IMR-90 (cell line): ENCODE results near the gene PLCB2. TPM values are rescaled to one million over a fixed set of nuclear protein-coding genes. Genes with fewer than 3 reads are reported as not detected.
A peak's percentile ranks its signal among the peaks of the same experiment; 100 is the strongest.

Experiments
- ATAC-seq: fragments of 200-7000 bp; cut with Tn5 transposase; 2 replicates; pipeline ENCODE4 v1.9.1; 2020; ENCODE audit warnings: low read depth, mild to moderate bottlenecking, moderate library complexity
- BruUV-seq: library from RNA; stranded (reverse); fragments of 400-500 nt; replicated peaks from 2 replicates; lab custom pipeline; 2021; lab: Mats Ljungman, UMichigan
- CTCF ChIA-PET: fragments of 300-600 bp; formaldehyde crosslinking; extraction: SDS; loops from one replicate; lab custom pipeline; 2021; ENCODE audit warnings: antibody characterized with exemption; lab: Yijun Ruan, JAX
- POLR2A ChIA-PET: fragments of 300-600 bp; sonication (Branson Sonifier 250); formaldehyde crosslinking; loops from one replicate; lab custom pipeline; 2022; ENCODE audit warnings: antibody characterized with exemption; ENCODE audit not compliant: unreplicated experiment; lab: Charles Lee
- DNase-seq: peaks from one replicate; pipeline ENCODE4 v3.0.0; 2013
- H2AFZ ChIP-seq: replicated peaks from 2 replicates; pipeline ENCODE3; 2013; ENCODE audit warnings: low read length, mild to moderate bottlenecking; ENCODE audit not compliant: poor library complexity
- H2AK5ac ChIP-seq: 2 replicates; pipeline ENCODE4 v1.6.1; 2013; ENCODE audit warnings: low read depth, low read length, inconsistent platforms
- H2AK9ac ChIP-seq: replicated peaks from 2 replicates; pipeline ENCODE3; 2013; ENCODE audit warnings: mild to moderate bottlenecking, low read depth, low read length, moderate library complexity; ENCODE audit not compliant: poor library complexity
- H2BK120ac ChIP-seq: 2 replicates; pipeline ENCODE4 v1.6.1; 2013; ENCODE audit warnings: low read depth, low read length, inconsistent platforms
- H2BK15ac ChIP-seq: 3 replicates; pipeline ENCODE4 v1.6.1; 2013; ENCODE audit warnings: low read depth, low read length, inconsistent platforms
- H2BK20ac ChIP-seq: 2 replicates; pipeline ENCODE4 v1.6.1; 2013; ENCODE audit warnings: low read depth, mild to moderate bottlenecking, inconsistent platforms, low read length, moderate library complexity
- H2BK5ac ChIP-seq: 2 replicates; pipeline ENCODE4 v1.6.1; 2013; ENCODE audit warnings: mild to moderate bottlenecking, low read depth, low read length, inconsistent platforms; ENCODE audit not compliant: poor library complexity, severe bottlenecking
- H3K14ac ChIP-seq: replicated peaks from 2 replicates; pipeline ENCODE4 v1.6.1; 2013; ENCODE audit warnings: low read depth, low read length, inconsistent platforms
- H3K18ac ChIP-seq: 2 replicates; pipeline ENCODE4 v1.6.1; 2013; ENCODE audit warnings: low read depth, low read length, control low read depth
- H3K23ac ChIP-seq: 2 replicates; pipeline ENCODE4 v1.6.1; 2013; ENCODE audit warnings: low read depth, low read length, inconsistent platforms
- H3K27ac ChIP-seq: 2 replicates; pipeline ENCODE4 v1.5.1; 2013; ENCODE audit warnings: mild to moderate bottlenecking, control low read depth, low read length; ENCODE audit not compliant: insufficient read depth
- H3K27me3 ChIP-seq: 2 replicates; pipeline ENCODE4 v1.6.1; 2013; ENCODE audit warnings: low read length; ENCODE audit not compliant: control insufficient read depth, insufficient read depth
- H3K36me3 ChIP-seq: 2 replicates; pipeline ENCODE4 v1.6.1; 2013; ENCODE audit warnings: low read length, mixed read lengths; ENCODE audit not compliant: control insufficient read depth, insufficient read depth
- H3K4ac ChIP-seq: 2 replicates; pipeline ENCODE4 v1.6.1; 2013; ENCODE audit warnings: low read depth, low read length, inconsistent platforms
- H3K4me1 ChIP-seq: 2 replicates; pipeline ENCODE4 v1.6.1; 2013; ENCODE audit warnings: low read length, mixed read lengths; ENCODE audit not compliant: control insufficient read depth, insufficient read depth
- H3K4me2 ChIP-seq: 2 replicates; pipeline ENCODE4 v1.6.1; 2013; ENCODE audit warnings: low read depth, mild to moderate bottlenecking, control low read depth, low read length, moderate library complexity
- H3K4me3 ChIP-seq: 2 replicates; pipeline ENCODE4 v1.5.1; 2013; ENCODE audit warnings: low read depth, mild to moderate bottlenecking, control low read depth, low read length, moderate library complexity; ENCODE audit not compliant: insufficient read depth
- H3K56ac ChIP-seq: 2 replicates; pipeline ENCODE4 v1.6.1; 2013; ENCODE audit warnings: low read length, inconsistent platforms; ENCODE audit not compliant: insufficient read depth; ENCODE audit errors: extremely low read depth
- H3K79me1 ChIP-seq, 2 experiments: 2 replicates each; pipeline ENCODE4 v1.6.1; 2013; ENCODE audit warnings: low read length in 2 of 2, inconsistent platforms in 1 of 2, low read depth in 1 of 2
- H3K9ac ChIP-seq: 2 replicates; pipeline ENCODE4 v1.6.1; 2013; ENCODE audit warnings: low read depth, low read length, control low read depth
- H3K9me1 ChIP-seq: 2 replicates; pipeline ENCODE4 v1.6.1; 2013; ENCODE audit warnings: low read length, inconsistent platforms; ENCODE audit not compliant: insufficient read depth
- H3K9me3 ChIP-seq: 2 replicates; pipeline ENCODE4 v1.6.1; 2013; ENCODE audit warnings: low read length; ENCODE audit not compliant: control insufficient read depth, insufficient read depth
- H4K20me1 ChIP-seq: 2 replicates; pipeline ENCODE4 v1.6.1; 2013; ENCODE audit warnings: low read length, inconsistent platforms; ENCODE audit not compliant: insufficient read depth
- H4K5ac ChIP-seq: 2 replicates; pipeline ENCODE4 v1.6.1; 2013; ENCODE audit warnings: mild to moderate bottlenecking, low read depth, low read length, control low read depth
- H4K8ac ChIP-seq, 2 experiments: 2 replicates each; pipeline ENCODE4 v1.6.1; 2013; ENCODE audit warnings: low read depth in 2 of 2, low read length in 2 of 2, control low read depth in 1 of 2, inconsistent platforms in 1 of 2
- H4K91ac ChIP-seq: 2 replicates; pipeline ENCODE4 v1.6.1; 2013; ENCODE audit warnings: low read depth, low read length, inconsistent platforms; ENCODE audit not compliant: insufficient read depth
- BHLHE40 ChIP-seq: fragments of 150-350 bp; IDR thresholded peaks from 2 replicates; pipeline ENCODE4 v1.6.1; 2016; ENCODE audit warnings: mild to moderate bottlenecking, low read depth, low read length
- CHD1 ChIP-seq: IDR thresholded peaks from 2 replicates; pipeline ENCODE4 v1.6.1; 2012; ENCODE audit warnings: low read depth, low read length, improper control_type of control experiment
- FOS ChIP-seq: fragments of 150-350 bp; IDR thresholded peaks from 2 replicates; pipeline ENCODE4 v1.6.1; 2016; ENCODE audit warnings: low read depth, low read length
- MAZ ChIP-seq: IDR thresholded peaks from 2 replicates; pipeline ENCODE4 v1.6.1; 2012; ENCODE audit warnings: low read depth, mild to moderate bottlenecking, low read length, improper control_type of control experiment, moderate library complexity, borderline replicate concordance
- MXI1 ChIP-seq: IDR thresholded peaks from 2 replicates; pipeline ENCODE4 v1.6.1; 2012; ENCODE audit warnings: low read depth, mild to moderate bottlenecking, low read length, moderate library complexity, borderline replicate concordance
- POLR2A ChIP-seq: IDR thresholded peaks from 2 replicates; pipeline ENCODE4 v1.6.1; 2012; ENCODE audit warnings: mild to moderate bottlenecking, low read depth, low read length
- RCOR1 ChIP-seq: IDR thresholded peaks from 2 replicates; pipeline ENCODE4 v1.6.1; 2012; ENCODE audit warnings: mild to moderate bottlenecking, low read length, improper control_type of control experiment; ENCODE audit not compliant: insufficient replicate concordance
- WGBS, 2 experiments: methylation state at CpG; one replicate each; pipeline versions ENCODE4 v1.1.5 to v1.1.7; 2013; ENCODE audit warnings: missing lambda C conversion rate in 2 of 2; ENCODE audit not compliant: insufficient read length in 1 of 2; ENCODE audit errors: extremely low coverage in 2 of 2; 5-methylcytosine and 5-hydroxymethylcytosine counted together
- dilution Hi-C: fragments of 300-500 bp; cut with HindIII; formaldehyde crosslinking; loops from one replicate; pipeline ENCODE4 v1.14.3; 2018; ENCODE audit warnings: low sequenced_read_pairs; ENCODE audit not compliant: unreplicated experiment
- in situ Hi-C: fragments of 300-500 bp; cut with MboI; formaldehyde crosslinking; loops from 3 replicates; pipeline ENCODE4 v1.14.3; 2019; ENCODE audit warnings: low sequenced_read_pairs, inconsistent platforms, mixed read lengths
- intact Hi-C: fragments of 100-400 bp; cut with micrococcal nuclease; formaldehyde crosslinking; loops from 2 replicates; pipeline ENCODE4 v1.10.0; 2022
- polyA plus RNA-seq, 3 experiments: library from polyadenylated mRNA; depleted of rRNA; stranded (reverse); fragments of >200 nt; gene quantifications; 2 replicates each; pipeline ENCODE4 v1.2.3, GENCODE V29; 2012; ENCODE audit warnings: low replicate concordance in 1 of 3
- total RNA-seq: library from RNA; depleted of rRNA; stranded (reverse); fragments of >200 nt; gene quantifications from 2 replicates; pipeline ENCODE4 v1.2.3, GENCODE V29; 2012

The PLCB2 gene
- total and polyA plus RNA-seq, 2 of the 4 experiments (the other 2 are of a cell fraction) = 0.18 to 1.4 TPM

DNA sequence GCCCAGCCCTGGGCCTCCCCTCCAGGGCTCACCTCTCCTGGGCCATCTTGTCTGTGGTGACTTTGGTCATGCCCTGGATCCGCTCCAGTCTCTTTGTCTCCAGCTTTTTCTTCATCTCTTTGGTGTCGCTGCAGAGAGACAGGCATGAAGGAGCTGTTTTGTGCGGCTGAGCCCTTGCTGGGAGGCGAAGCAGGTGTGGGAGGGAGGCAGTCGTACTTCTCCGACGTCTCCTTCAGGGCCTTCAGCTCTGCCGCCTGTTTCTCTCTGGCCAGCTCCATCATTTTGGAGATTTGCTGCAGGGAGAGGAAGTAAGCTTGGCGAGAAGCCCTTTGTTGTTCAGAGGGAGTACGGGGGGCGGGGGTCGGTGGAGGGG is 17.2 kb downstream of the PLCB2 start:
- dilution Hi-C loops (no loop called here), in situ Hi-C loops (no loop called here), intact Hi-C loops (no loop called here)
- H2BK5ac ChIP-seq = no peak overlapping the region
- no TSS peak for BruUV-seq
- no peak overlapping the region for H2BK15ac ChIP-seq
- TF ChIP-seq FOS (no peak), MXI1 (no peak), MAZ (no peak), CHD1 (no peak), RCOR1 (no peak), BHLHE40 (no peak), POLR2A (no peak)
- H2AFZ ChIP-seq = peak overlapping the region; percentile 58
- H3K9me3 ChIP-seq = no peaks in the 10 kb centered on the region
- H3K27ac ChIP-seq = no peak overlapping the region
- no peak overlapping the region for H2BK20ac ChIP-seq
- no peak overlapping the region for H3K4ac ChIP-seq
- no peak overlapping the region for H2BK120ac ChIP-seq
- H3K9ac ChIP-seq = no peak overlapping the region
- no peaks in the 10 kb centered on the region for H3K36me3 ChIP-seq
- H3K4me2 ChIP-seq = no peak overlapping the region
- H3K23ac ChIP-seq = no peak overlapping the region
- H4K5ac ChIP-seq = no peak overlapping the region
- ATAC-seq = no peak
- no peak overlapping the region for H3K56ac ChIP-seq
- no peaks in the 10 kb centered on the region for H3K79me1 ChIP-seq
- H3K18ac ChIP-seq = no peak overlapping the region
- H3K14ac ChIP-seq = no peak overlapping the region
- DNase-seq = no peak
- H2AK5ac ChIP-seq = no peak overlapping the region
- peaks cover 65% of the 10 kb centered on the region for H3K27me3 ChIP-seq
- H2AK9ac ChIP-seq = no peak overlapping the region
- H4K8ac ChIP-seq = no peak overlapping the region
- 35% methylated on average over 5 of the region's 12 CpGs; no CpG with 5 or more reads in 1 of the 2 experiments for WGBS, 2 experiments
- no peak overlapping the region for H4K91ac ChIP-seq
- peaks cover 4% of the 10 kb centered on the region for H3K4me1 ChIP-seq
- H4K20me1 ChIP-seq = no peaks in the 10 kb centered on the region
- ChIA-PET CTCF (interaction anchor here (0.9 to 2.6 kb wide), 4 partner anchors 11 to 32 kb away, joined by 3 to 13 read pairs (median 4); no protein-coding TSS in a partner anchor), POLR2A (interaction anchor here (1.2 kb wide), 1 partner anchor 10 kb away, joined by 7 read pairs; no protein-coding TSS in a partner anchor)
- no peak overlapping the region for H3K4me3 ChIP-seq
- H3K9me1 ChIP-seq = no peaks in the 10 kb centered on the region
